Keratinocyte (primary cell): Measurements from ENCODE around the gene ERF. TPM values are rescaled to one million over a fixed set of nuclear protein-coding genes. Genes with fewer than 3 reads are reported as not detected.
A peak's percentile ranks its signal among the peaks of the same experiment; 100 is the strongest.

Source experiments
- DNase-seq: peaks from one replicate; pipeline ENCODE4 v3.0.0-alpha.2; 2011; ENCODE audit warnings: low read depth, missing footprints, low spot score
- FAIRE-seq: peaks from 2 replicates; lab custom pipeline; 2011; peaks lifted over from hg19 to GRCh38; lab: Jason Lieb, UNC
- H2AFZ ChIP-seq: 2 replicates; pipeline ENCODE4 v1.6.0; 2012; ENCODE audit warnings: low read length, control low read depth, inconsistent platforms; ENCODE audit not compliant: control insufficient read depth
- H3K27ac ChIP-seq: 2 replicates; pipeline ENCODE4 v1.5.1; 2011; ENCODE audit warnings: low read length; ENCODE audit not compliant: control insufficient read depth, insufficient read depth
- H3K27me3 ChIP-seq: 3 replicates; pipeline ENCODE4 v1.6.0; 2011; ENCODE audit warnings: low read length; ENCODE audit not compliant: control insufficient read depth, insufficient read depth; ENCODE audit errors: extremely low read depth
- H3K36me3 ChIP-seq, 2 experiments: 2 replicates in 1 of 2; 3 replicates in 1 of 2; pipeline ENCODE4 v1.5.1; 2011; ENCODE audit warnings: low read length in 2 of 2, mild to moderate bottlenecking in 1 of 2; ENCODE audit not compliant: control insufficient read depth in 2 of 2, insufficient read depth in 2 of 2; ENCODE audit errors: extremely low read depth in 1 of 2
- H3K4me1 ChIP-seq: 3 replicates; pipeline ENCODE4 v1.5.1; 2011; ENCODE audit warnings: low read length; ENCODE audit not compliant: control insufficient read depth, insufficient read depth; ENCODE audit errors: extremely low read depth
- H3K4me2 ChIP-seq: 3 replicates; pipeline ENCODE4 v1.6.0; 2011; ENCODE audit warnings: low read depth, low read length; ENCODE audit not compliant: control insufficient read depth, insufficient read depth; ENCODE audit errors: extremely low read depth
- H3K4me3 ChIP-seq, 3 experiments: fragments of 200-600 bp in 1 of 3; sonication (generic) in 1 of 3; 2 replicates in 2 of 3; 3 replicates in 1 of 3; pipeline ENCODE4 v1.5.1; 2011 to 2016; ENCODE audit warnings: low read length in 3 of 3, mild to moderate bottlenecking in 3 of 3, control low read depth in 2 of 3, inconsistent platforms in 1 of 3, low read depth in 1 of 3, mixed read lengths in 1 of 3, mixed run types in 1 of 3, moderate library complexity in 1 of 3; ENCODE audit not compliant: control insufficient read depth in 2 of 3, insufficient read depth in 2 of 3; ENCODE audit errors: extremely low read depth in 1 of 3
- H3K79me2 ChIP-seq: 2 replicates; pipeline ENCODE4 v1.6.0; 2012; ENCODE audit warnings: low read length; ENCODE audit not compliant: control insufficient read depth, insufficient read depth
- H3K9ac ChIP-seq: 3 replicates; pipeline ENCODE4 v1.6.0; 2011; ENCODE audit warnings: low read length; ENCODE audit not compliant: control insufficient read depth, insufficient read depth; ENCODE audit errors: extremely low read depth
- H3K9me1 ChIP-seq: 3 replicates; pipeline ENCODE4 v1.6.0; 2011; ENCODE audit warnings: low read length; ENCODE audit not compliant: control insufficient read depth, insufficient read depth; ENCODE audit errors: extremely low read depth
- H3K9me3 ChIP-seq: 2 replicates; pipeline ENCODE4 v1.5.1; 2012; ENCODE audit warnings: low read depth, low read length; ENCODE audit not compliant: control insufficient read depth
- H4K20me1 ChIP-seq: 3 replicates; pipeline ENCODE4 v1.6.0; 2011; ENCODE audit warnings: low read length; ENCODE audit not compliant: control insufficient read depth, insufficient read depth; ENCODE audit errors: extremely low read depth
- CTCF ChIP-seq, 3 experiments: IDR thresholded peaks in 1 of 3; conservative IDR thresholded peaks in 1 of 3; optimal IDR thresholded peaks in 1 of 3; 2 replicates in 2 of 3; 3 replicates in 1 of 3; pipeline versions ENCODE3 to v1.5.1; 2011; ENCODE audit warnings: low read length in 3 of 3, mild to moderate bottlenecking in 3 of 3, moderate library complexity in 2 of 3, control low read depth in 1 of 3, inconsistent platforms in 1 of 3; ENCODE audit not compliant: insufficient read depth in 2 of 3; ENCODE audit errors: extremely low read depth in 1 of 3
- EZH2 ChIP-seq: IDR thresholded peaks from one replicate; pipeline ENCODE4 v1.6.1; 2012; ENCODE audit warnings: inconsistent platforms, mild to moderate bottlenecking, low read length, moderate library complexity
- dilution Hi-C: fragments of 300-500 bp; cut with MboI; formaldehyde crosslinking; loops from one replicate; pipeline ENCODE4 v1.7.0; 2020; ENCODE audit warnings: low sequenced_read_pairs; ENCODE audit not compliant: extremely low pct_ligation_motif_present
- polyA plus RNA-seq, 5 experiments: library from polyadenylated mRNA; depleted of rRNA in 3 of 5; stranded (reverse) in 3 of 5; stranded (forward) in 1 of 5; unstranded in 1 of 5; fragments of >200 nt; gene quantifications; 1 replicate in 1 of 5; 2 replicates in 3 of 5; 3 replicates in 1 of 5; pipeline versions ENCODE4 v1.2.1 to v1.2.3, GENCODE V29; 2011 to 2012; ENCODE audit warnings: missing spikeins in 2 of 5, low read depth in 1 of 5, low replicate concordance in 1 of 5

ERF gene
- polyA plus RNA-seq, 1 donor (not counting 4 experiments of a cell fraction or from before 2014, with no cell fraction given), result 83.5 TPM

GRCh38 chr19:42201489-42202289 is 53.2 kb downstream of the ERF start:
- dilution Hi-C loops, result no loop called here
- Histone ChIP-seq H3K79me2 (peaks cover 35% of the 10 kb centered on the region), H3K27ac (no peak overlapping the region), H3K27me3 (no peaks in the 10 kb centered on the region), H3K9me1 (peaks cover 9% of the 10 kb centered on the region), H2AFZ (no peak overlapping the region), H3K4me1 (peaks cover 42% of the 10 kb centered on the region), H3K9me3 (no peaks in the 10 kb centered on the region), H3K36me3 (peaks cover 39 to 68% of the 10 kb centered on the region in 2 experiments), H4K20me1 (no peaks in the 10 kb centered on the region), H3K4me3 (no peak overlapping the region), H3K4me2 (no peak overlapping the region), H3K9ac (no peak overlapping the region)
- FAIRE-seq (no peak), DNase-seq (no peak)
- TF ChIP-seq EZH2, result no peak

GRCh38 chr19:42200116-42200715 is 54.7 kb downstream of the ERF start:
- FAIRE-seq (no peak), DNase-seq (no peak)
- Histone ChIP-seq H3K9ac (peak overlapping the region; percentile 29), H3K4me1 (peaks cover 31% of the 10 kb centered on the region), H3K36me3 (peaks cover 41 to 57% of the 10 kb centered on the region in 2 experiments), H3K27ac (peak overlapping the region; percentile 42), H3K4me2 (peak overlapping the region; percentile 74), H4K20me1 (no peaks in the 10 kb centered on the region), H3K4me3 (no peak overlapping the region), H3K9me3 (no peaks in the 10 kb centered on the region), H3K79me2 (peaks cover 24% of the 10 kb centered on the region), H3K9me1 (peaks cover 2% of the 10 kb centered on the region), H3K27me3 (no peaks in the 10 kb centered on the region), H2AFZ (no peak overlapping the region)
- dilution Hi-C loops, result no loop called here
- TF ChIP-seq CTCF (optimal IDR thresholded peaks at IDR 0.05 in 1 of 3, IDR thresholded peaks at IDR 0.05 in 1 of 3, conservative IDR thresholded peaks at IDR 0.05 in 1 of 3; ENCODE audit: extremely low read depth in 1 of 3, insufficient read depth in 2 of 3, low read length in 3 of 3) (no peak), EZH2 (no peak)
